ENCODE results near the gene PELI1.

Gene PELI1

DNA sequence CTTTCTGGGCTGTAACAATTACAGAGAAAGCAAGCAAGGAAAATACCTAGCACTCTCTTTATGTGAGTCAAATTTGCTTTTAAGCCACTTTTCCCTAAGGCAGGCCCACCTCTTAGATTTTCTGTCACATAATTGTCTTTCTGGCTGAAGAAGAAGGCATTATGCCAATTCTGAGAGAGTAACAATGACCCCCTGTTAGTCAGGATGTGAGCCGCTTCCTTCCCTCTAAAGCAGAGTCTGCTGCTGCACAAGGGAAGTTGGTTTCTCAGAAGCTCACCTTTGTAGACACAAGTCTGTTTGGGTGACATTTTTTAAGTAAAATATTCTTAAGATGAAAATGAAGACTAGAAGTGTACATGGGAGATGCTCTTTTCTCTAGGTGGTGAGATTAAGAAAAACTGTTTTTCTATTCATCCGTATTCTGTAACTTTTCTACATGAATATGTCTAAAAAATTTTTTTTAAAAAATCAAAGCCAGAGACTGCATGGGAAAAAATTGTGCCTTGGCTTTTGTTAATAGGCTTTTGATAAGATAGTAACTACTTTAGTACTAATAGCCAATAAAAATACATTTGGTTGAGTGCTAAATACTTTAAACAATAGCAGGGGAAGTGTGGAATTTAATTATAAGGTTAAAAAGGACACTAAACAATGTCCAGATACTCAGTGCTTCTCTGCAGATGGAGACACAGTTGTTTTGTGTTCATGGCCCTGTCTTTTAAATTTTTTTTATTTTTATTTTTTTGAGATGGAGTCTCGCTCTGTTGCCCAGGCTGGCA is 91.6 kb downstream of the PELI1 start:
- H3K4me3 ChIP-seq (ENCODE audit: control insufficient read depth, low read depth, low read length) = no peak overlapping the region
- TF ChIP-seq, protein P1, sequence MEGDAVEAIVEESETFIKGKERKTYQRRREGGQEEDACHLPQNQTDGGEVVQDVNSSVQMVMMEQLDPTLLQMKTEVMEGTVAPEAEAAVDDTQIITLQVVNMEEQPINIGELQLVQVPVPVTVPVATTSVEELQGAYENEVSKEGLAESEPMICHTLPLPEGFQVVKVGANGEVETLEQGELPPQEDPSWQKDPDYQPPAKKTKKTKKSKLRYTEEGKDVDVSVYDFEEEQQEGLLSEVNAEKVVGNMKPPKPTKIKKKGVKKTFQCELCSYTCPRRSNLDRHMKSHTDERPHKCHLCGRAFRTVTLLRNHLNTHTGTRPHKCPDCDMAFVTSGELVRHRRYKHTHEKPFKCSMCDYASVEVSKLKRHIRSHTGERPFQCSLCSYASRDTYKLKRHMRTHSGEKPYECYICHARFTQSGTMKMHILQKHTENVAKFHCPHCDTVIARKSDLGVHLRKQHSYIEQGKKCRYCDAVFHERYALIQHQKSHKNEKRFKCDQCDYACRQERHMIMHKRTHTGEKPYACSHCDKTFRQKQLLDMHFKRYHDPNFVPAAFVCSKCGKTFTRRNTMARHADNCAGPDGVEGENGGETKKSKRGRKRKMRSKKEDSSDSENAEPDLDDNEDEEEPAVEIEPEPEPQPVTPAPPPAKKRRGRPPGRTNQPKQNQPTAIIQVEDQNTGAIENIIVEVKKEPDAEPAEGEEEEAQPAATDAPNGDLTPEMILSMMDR (IDR thresholded peaks at IDR 0.05; ENCODE audit: control insufficient read depth, insufficient read depth, low read depth, low read length, missing control alignments) = no peak
- no peak for DNase-seq (ENCODE audit: low read depth)

DNA sequence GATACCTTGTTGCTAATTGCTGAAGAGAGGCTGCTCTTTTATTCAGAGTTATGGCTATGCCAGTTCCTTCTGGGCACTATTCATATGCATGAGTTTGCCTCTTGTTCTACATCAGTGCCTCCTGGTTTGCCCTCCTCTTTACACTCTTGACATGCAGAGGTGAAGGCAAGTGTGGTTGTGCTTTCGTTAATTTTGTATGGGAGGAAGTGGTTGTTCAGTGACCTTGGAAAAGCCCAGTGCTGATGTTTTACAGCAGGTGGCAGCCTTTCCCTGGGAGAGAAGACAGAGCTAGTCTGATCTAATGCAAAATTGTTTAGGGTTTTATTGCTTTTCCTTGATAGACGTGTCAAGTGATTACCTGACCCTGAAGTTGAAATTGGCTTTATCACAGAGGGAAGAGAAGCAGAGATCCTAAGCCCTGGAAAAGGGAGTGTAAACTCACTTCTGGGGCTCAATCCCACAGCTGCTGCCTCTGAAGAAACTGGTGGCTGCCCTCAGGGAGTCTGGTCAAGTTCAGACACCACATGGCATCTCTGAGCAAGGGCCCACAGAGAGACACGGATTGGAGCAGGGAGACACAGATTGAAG is 94.5 kb downstream of the PELI1 start:
- H3K4me3 ChIP-seq (ENCODE audit: control insufficient read depth, low read depth, low read length) = no peak overlapping the region

GRCh38 chr2:64045938-64046337 is 98.3 kb downstream of the PELI1 start:
- DNase-seq (ENCODE audit: low read depth) = no peak
- no peak overlapping the region for H3K4me3 ChIP-seq (ENCODE audit: control insufficient read depth, low read depth, low read length)
- TF ChIP-seq, protein P1 (IDR thresholded peaks at IDR 0.05; ENCODE audit: control insufficient read depth, insufficient read depth, low read depth, low read length, missing control alignments) = no peak

More for the DNA sequence above, 94.5 kb downstream of the PELI1 start:
- TF ChIP-seq, protein P1 (IDR thresholded peaks at IDR 0.05; ENCODE audit: control insufficient read depth, insufficient read depth, low read depth, low read length, missing control alignments) = peak; percentile 90
- no peak for DNase-seq (ENCODE audit: low read depth)
